HCT116 (cell line): Measurements from ENCODE around the gene KANK4. TPM values are rescaled to one million over a fixed set of nuclear protein-coding genes. Genes with fewer than 3 reads are reported as not detected.

Source experiments
- ATAC-seq: fragments of 200-7000 bp; cut with Tn5 transposase; 2 replicates; pipeline ENCODE4 v1.9.1; 2020; ENCODE audit warnings: mild to moderate bottlenecking, moderate library complexity
- BruUV-seq: library from RNA; stranded (reverse); fragments of 400-500 nt; replicated peaks from 2 replicates; lab custom pipeline; 2021; lab: Mats Ljungman, UMichigan
- CTCF ChIA-PET: fragments of 300-600 bp; sonication (Branson Sonifier 250); formaldehyde crosslinking; loops from one replicate; lab custom pipeline; 2021; ENCODE audit warnings: antibody characterized with exemption; lab: Charles Lee
- POLR2A ChIA-PET: fragments of 300-600, 350-600 bp; sonication (Branson Sonifier 250); formaldehyde crosslinking; loops from one replicate; lab custom pipeline; 2021; ENCODE audit warnings: antibody characterized with exemption; lab: Charles Lee
- RAD21 ChIA-PET, 2 experiments: fragments of 300-600 bp; sonication (Branson Sonifier 250); formaldehyde crosslinking; loops; one replicate each; lab custom pipeline; 2023; ENCODE audit warnings: low total read pairs in 2 of 2; ENCODE audit not compliant: uncharacterized antibody in 2 of 2, unreplicated experiment in 2 of 2, low non-redundant PET in 1 of 2; lab: Charles Lee
- DNase-seq: peaks from one replicate; pipeline ENCODE4 v3.0.0-alpha.2; 2010; ENCODE audit warnings: low read depth, low spot score
- H2AFZ ChIP-seq: fragments of 200-600 bp; shearing (Covaris generic), sonication (generic); 2 replicates; pipeline ENCODE4 v1.6.1; 2017; ENCODE audit warnings: low read depth, mixed run types, mixed read lengths, antibody characterized with exemption, low read length; ENCODE audit not compliant: poor library complexity, severe bottlenecking
- H3K27ac ChIP-seq: 2 replicates; pipeline ENCODE4 v1.5.1; 2012; ENCODE audit warnings: low read depth, low read length
- H3K27me3 ChIP-seq: fragments of 200-600 bp; sonication (generic); 2 replicates; pipeline ENCODE4 v1.6.1; 2016; ENCODE audit warnings: mixed run types, low read length, mixed read lengths; ENCODE audit not compliant: insufficient read depth
- H3K36me3 ChIP-seq, 2 experiments: fragments of 200-500 bp in 1 of 2; fragments of 200-600 bp in 1 of 2; sonication (Bioruptor generic) in 1 of 2; sonication (generic) in 1 of 2; 2 replicates each; pipeline versions ENCODE4 v1.5.1 to v1.6.1; 2014 to 2016; ENCODE audit warnings: low read length in 2 of 2, inconsistent platforms in 1 of 2, mixed read lengths in 1 of 2, mixed run types in 1 of 2; ENCODE audit not compliant: insufficient read depth in 2 of 2, control insufficient read depth in 1 of 2
- H3K4me1 ChIP-seq, 2 experiments: fragments of 200-600 bp in 1 of 2; sonication (generic) in 1 of 2; 2 replicates each; pipeline versions ENCODE4 v1.5.1 to v1.6.1; 2012 to 2017; ENCODE audit warnings: low read length in 2 of 2, inconsistent platforms in 1 of 2, mild to moderate bottlenecking in 1 of 2, mixed read lengths in 1 of 2, mixed run types in 1 of 2, moderate library complexity in 1 of 2; ENCODE audit not compliant: insufficient read depth in 2 of 2, control insufficient read depth in 1 of 2
- H3K4me2 ChIP-seq: fragments of 200-600 bp; sonication (generic); 2 replicates; pipeline ENCODE4 v1.6.1; 2017; ENCODE audit warnings: mixed run types, low read length, mixed read lengths
- H3K4me3 ChIP-seq, 2 experiments: fragments of 200-600 bp in 1 of 2; sonication (generic) in 1 of 2; replicated peaks in 1 of 2; 2 replicates each; pipeline ENCODE4 v1.5.1; 2011 to 2016; ENCODE audit warnings: low read length in 2 of 2, control low read depth in 1 of 2, low read depth in 1 of 2, mild to moderate bottlenecking in 1 of 2, mixed read lengths in 1 of 2, mixed run types in 1 of 2
- H3K79me2 ChIP-seq: fragments of 200-600 bp; sonication (generic); 2 replicates; pipeline ENCODE4 v1.6.1; 2017; ENCODE audit warnings: mild to moderate bottlenecking, mixed run types, low read length, moderate library complexity, mixed read lengths; ENCODE audit not compliant: insufficient read depth
- H3K9ac ChIP-seq: fragments of 200-600 bp; sonication (generic); 2 replicates; pipeline ENCODE4 v1.6.1; 2016; ENCODE audit warnings: low read length, mixed read lengths
- H3K9me2 ChIP-seq: fragments of 200-600 bp; sonication (generic), shearing (Covaris generic); 2 replicates; pipeline ENCODE4 v1.6.1; 2017; ENCODE audit warnings: mixed run types, mild to moderate bottlenecking, moderate library complexity; ENCODE audit not compliant: insufficient read depth
- H3K9me3 ChIP-seq, 2 experiments: fragments of 200-500 bp in 1 of 2; fragments of 200-600 bp in 1 of 2; sonication (Bioruptor generic) in 1 of 2; sonication (generic) in 1 of 2; 2 replicates each; pipeline ENCODE4 v1.6.1; 2014 to 2017; ENCODE audit warnings: low read length in 2 of 2, mixed read lengths in 2 of 2, inconsistent platforms in 1 of 2, low read depth in 1 of 2, mild to moderate bottlenecking in 1 of 2, mixed run types in 1 of 2, moderate library complexity in 1 of 2; ENCODE audit not compliant: control insufficient read depth in 1 of 2, insufficient read depth in 1 of 2
- H4K20me1 ChIP-seq: fragments of 200-600 bp; sonication (generic), shearing (Covaris generic); 2 replicates; pipeline ENCODE4 v1.6.1; 2017; ENCODE audit warnings: mixed run types, mild to moderate bottlenecking, moderate library complexity; ENCODE audit not compliant: insufficient read depth
- ATF3 ChIP-seq: IDR thresholded peaks from 2 replicates; pipeline ENCODE4 v1.6.1; 2012
- CBX3 ChIP-seq: IDR thresholded peaks from 2 replicates; pipeline ENCODE4 v1.6.1; 2012; ENCODE audit warnings: low read depth
- CEBPB ChIP-seq: IDR thresholded peaks from 2 replicates; pipeline ENCODE4 v1.6.1; 2012; ENCODE audit warnings: low read depth
- CTCF ChIP-seq, 3 experiments: fragments of 200-600 bp in 1 of 3; sonication (generic) in 1 of 3; IDR thresholded peaks in 2 of 3; conservative IDR thresholded peaks in 1 of 3; 2 replicates each; pipeline ENCODE4 v1.5.1; 2012 to 2017; ENCODE audit warnings: low read depth in 2 of 3, low read length in 2 of 3, antibody characterized with exemption in 1 of 3, borderline replicate concordance in 1 of 3, control low read depth in 1 of 3, mild to moderate bottlenecking in 1 of 3, mixed read lengths in 1 of 3, mixed run types in 1 of 3, moderate library complexity in 1 of 3; ENCODE audit not compliant: insufficient read depth in 1 of 3
- EGR1 ChIP-seq: IDR thresholded peaks from 2 replicates; pipeline ENCODE4 v1.6.1; 2012; ENCODE audit warnings: low read depth
- ELF1 ChIP-seq: IDR thresholded peaks from 2 replicates; pipeline ENCODE4 v1.6.1; 2012; ENCODE audit warnings: low read depth, borderline replicate concordance
- EZH2 ChIP-seq: fragments of 200-600 bp; sonication (generic); IDR thresholded peaks from 2 replicates; pipeline ENCODE4 v1.6.1; 2017; ENCODE audit warnings: antibody characterized with exemption, mixed run types
- EZH2phosphoT487 ChIP-seq: fragments of 200-600 bp; IDR thresholded peaks from 2 replicates; pipeline ENCODE4 v1.6.1; 2018; ENCODE audit warnings: antibody characterized with exemption, borderline replicate concordance
- JUND ChIP-seq: IDR thresholded peaks from 2 replicates; pipeline ENCODE4 v1.6.1; 2012
- MAX ChIP-seq: IDR thresholded peaks from 2 replicates; pipeline ENCODE4 v1.6.1; 2012
- POLR2A ChIP-seq: IDR thresholded peaks from 2 replicates; pipeline ENCODE4 v1.7.0; 2011; ENCODE audit warnings: borderline replicate concordance; ENCODE audit not compliant: insufficient read depth, insufficient read length; ENCODE audit errors: extremely low read depth
- POLR2AphosphoS5 ChIP-seq: IDR thresholded peaks from 2 replicates; pipeline ENCODE4 v1.6.1; 2011; ENCODE audit warnings: mild to moderate bottlenecking, low read depth, low read length, moderate library complexity
- RAD21 ChIP-seq: IDR thresholded peaks from 2 replicates; pipeline ENCODE4 v1.6.1; 2012; ENCODE audit warnings: low read depth, mild to moderate bottlenecking
- SP1 ChIP-seq: IDR thresholded peaks from 2 replicates; pipeline ENCODE4 v1.6.1; 2012; ENCODE audit warnings: low read depth
- SRF ChIP-seq: IDR thresholded peaks from 2 replicates; pipeline ENCODE4 v1.6.1; 2012; ENCODE audit warnings: low read depth
- TCF7L2 ChIP-seq: IDR thresholded peaks from 2 replicates; pipeline ENCODE4 v1.7.0; 2011; ENCODE audit warnings: borderline replicate concordance, inconsistent platforms; ENCODE audit not compliant: insufficient read depth, insufficient read length; ENCODE audit errors: extremely low read depth
- YY1 ChIP-seq: IDR thresholded peaks from 2 replicates; pipeline ENCODE4 v1.6.1; 2011; ENCODE audit warnings: low read length, low read depth, moderate library complexity, mild to moderate bottlenecking; ENCODE audit not compliant: insufficient replicate concordance; ENCODE audit errors: extremely low read depth
- ZBTB33 ChIP-seq: IDR thresholded peaks from 2 replicates; pipeline ENCODE4 v1.6.1; 2011; ENCODE audit warnings: mild to moderate bottlenecking, low read length, moderate library complexity; ENCODE audit not compliant: insufficient replicate concordance; ENCODE audit errors: extremely low read depth
- ZFX ChIP-seq: fragments of 450-650 bp; IDR thresholded peaks from 2 replicates; pipeline ENCODE4 v1.6.1; 2017
- ZNF274 ChIP-seq: fragments of 200-500 bp; sonication (Bioruptor generic); IDR thresholded peaks from 2 replicates; pipeline ENCODE4 v1.6.1; 2014; ENCODE audit warnings: mild to moderate bottlenecking, low read depth, low read length, inconsistent platforms
- intact Hi-C: fragments of 100-400 bp; cut with micrococcal nuclease; formaldehyde crosslinking; loops from 2 replicates; pipeline ENCODE4 v1.10.0; 2022
- total RNA-seq: library from RNA; stranded (reverse); gene quantifications from one replicate; pipeline ENCODE4 v1.2.1, GENCODE V29; 2021; ENCODE audit not compliant: unreplicated experiment

The KANK4 gene
- total RNA-seq, 1 experiment from 2014 or later: not detected

GRCh38 chr1:62232871-62233278, 86.4 kb downstream of the KANK4 start:
- Histone ChIP-seq H3K9me3 (no peaks in the 10 kb centered on the region), H3K9me2 (no peaks in the 10 kb centered on the region), H3K27me3 (no peaks in the 10 kb centered on the region), H3K4me2 (no peak overlapping the region), H3K27ac (no peak overlapping the region), H3K36me3 (no peaks in the 10 kb centered on the region), H3K79me2 (no peaks in the 10 kb centered on the region), H3K4me1 (peaks cover 16 to 49% of the 10 kb centered on the region in 2 experiments), H3K4me3 (no peak overlapping the region), H3K9ac (no peak overlapping the region), H2AFZ (no peak overlapping the region), H4K20me1 (no peaks in the 10 kb centered on the region)
- ChIA-PET POLR2A (no interaction called here), RAD21 (no interaction called here), CTCF (no interaction called here)
- no peak for DNase-seq
- TF ChIP-seq JUND (no peak), POLR2AphosphoS5 (no peak), SRF (no peak), ZBTB33 (no peak), YY1 (no peak), EGR1 (no peak), CEBPB (no peak), ATF3 (no peak), POLR2A (no peak), SP1 (no peak), CTCF (IDR thresholded peaks at IDR 0.05 in 2 of 3, conservative IDR thresholded peaks at IDR 0.05 in 1 of 3; ENCODE audit: borderline replicate concordance in 1 of 3, insufficient read depth in 1 of 3, low read depth in 2 of 3, low read length in 2 of 3) (no peak), EZH2 (no peak), EZH2phosphoT487 (no peak), ZFX (no peak), CBX3 (no peak), ZNF274 (no peak), MAX (no peak), ELF1 (no peak), RAD21 (no peak), TCF7L2 (no peak)
- no peak for ATAC-seq
- no TSS peak for BruUV-seq
- intact Hi-C loops: loop anchor here (5.0 kb wide), 1 partner anchor 46 kb away; no protein-coding TSS in a partner anchor
